Measurements from ENCODE around the gene PPL. TPM values are rescaled to one million over a fixed set of nuclear protein-coding genes. Genes with fewer than 3 reads are reported as not detected.

PPL gene
- total RNA-seq, 1 donor from 2014 or later = 4.7 TPM

- H3K36me3 Mint-ChIP-seq (ENCODE audit: unreplicated experiment) = no peaks in the 10 kb centered on the region
- no peak overlapping the region for H3K27ac Mint-ChIP-seq (ENCODE audit: unreplicated experiment)
- DNase-seq = no peak
- peaks cover 1% of the 10 kb centered on the region for H3K9me3 Mint-ChIP-seq (ENCODE audit: unreplicated experiment)
- H3K4me3 Mint-ChIP-seq (ENCODE audit: unreplicated experiment) = no peak overlapping the region
- H3K4me1 Mint-ChIP-seq (ENCODE audit: low read depth, unreplicated experiment) = no peaks in the 10 kb centered on the region
- peaks cover 8% of the 10 kb centered on the region for H3K27me3 Mint-ChIP-seq (ENCODE audit: unreplicated experiment)
- no peak for TF ChIP-seq CTCF (IDR thresholded peaks at IDR 0.05; ENCODE audit: partially characterized antibody, unreplicated experiment)
Observed at GRCh38 chr16:4908854-4909401, 28.0 kb downstream of the PPL start.

- DNase-seq = no peak
- Mint-ChIP-seq H3K4me1 (ENCODE audit: low read depth, unreplicated experiment) (no peaks in the 10 kb centered on the region), H3K9me3 (ENCODE audit: unreplicated experiment) (peaks cover 1% of the 10 kb centered on the region), H3K36me3 (ENCODE audit: unreplicated experiment) (no peaks in the 10 kb centered on the region), H3K27me3 (ENCODE audit: unreplicated experiment) (peaks cover 6% of the 10 kb centered on the region), H3K4me3 (ENCODE audit: unreplicated experiment) (no peak overlapping the region), H3K27ac (ENCODE audit: unreplicated experiment) (peak overlapping the region; percentile 25)
- TF ChIP-seq CTCF (IDR thresholded peaks at IDR 0.05; ENCODE audit: partially characterized antibody, unreplicated experiment) = no peak
Observed at GRCh38 chr16:4904942-4905615, 31.9 kb downstream of the PPL start.

GRCh38 chr16:4904108-4904941, 32.6 kb downstream of the PPL start:
- Mint-ChIP-seq H3K27me3 (ENCODE audit: unreplicated experiment) (peaks cover 6% of the 10 kb centered on the region), H3K4me1 (ENCODE audit: low read depth, unreplicated experiment) (peaks cover 1% of the 10 kb centered on the region), H3K36me3 (ENCODE audit: unreplicated experiment) (no peaks in the 10 kb centered on the region), H3K4me3 (ENCODE audit: unreplicated experiment) (no peak overlapping the region), H3K9me3 (ENCODE audit: unreplicated experiment) (peaks cover 1% of the 10 kb centered on the region), H3K27ac (ENCODE audit: unreplicated experiment) (peak overlapping the region; percentile 25)
- DNase-seq = no peak
- TF ChIP-seq CTCF (IDR thresholded peaks at IDR 0.05; ENCODE audit: partially characterized antibody, unreplicated experiment) = no peak

GRCh38 chr16:4902038-4902437, 34.9 kb downstream of the PPL start:
- Mint-ChIP-seq H3K9me3 (ENCODE audit: unreplicated experiment) (peaks cover 3% of the 10 kb centered on the region), H3K27me3 (ENCODE audit: unreplicated experiment) (peaks cover 6% of the 10 kb centered on the region), H3K36me3 (ENCODE audit: unreplicated experiment) (no peaks in the 10 kb centered on the region), H3K27ac (ENCODE audit: unreplicated experiment) (no peak overlapping the region), H3K4me3 (ENCODE audit: unreplicated experiment) (no peak overlapping the region), H3K4me1 (ENCODE audit: low read depth, unreplicated experiment) (peaks cover 1% of the 10 kb centered on the region)
- no peak for DNase-seq
- no peak for TF ChIP-seq CTCF (IDR thresholded peaks at IDR 0.05; ENCODE audit: partially characterized antibody, unreplicated experiment)

Measured in glutamatergic neuron (in vitro differentiated cells).